Astrocyte (in vitro differentiated cells and primary cell): ENCODE measurements around the gene RAPGEF4. TPM values are rescaled to one million over a fixed set of nuclear protein-coding genes. Genes with fewer than 3 reads are reported as not detected.

ENCODE experiments used
- DNase-seq: peaks from one replicate; pipeline ENCODE4 v3.0.0-alpha.2; 2010; ENCODE audit warnings: low read depth
- FAIRE-seq: peaks from 2 replicates; lab custom pipeline; 2011; peaks lifted over from hg19 to GRCh38; lab: Jason Lieb, UNC
- H2AFZ ChIP-seq: 2 replicates; pipeline ENCODE4 v1.6.0; 2012; ENCODE audit warnings: low read depth, low read length, inconsistent platforms
- H3K27ac ChIP-seq: 2 replicates; pipeline ENCODE4 v1.5.1; 2011; ENCODE audit warnings: low read depth, low read length, inconsistent platforms
- H3K27me3 ChIP-seq: 2 replicates; pipeline ENCODE4 v1.6.0; 2011; ENCODE audit warnings: low read length, inconsistent platforms; ENCODE audit not compliant: insufficient read depth
- H3K36me3 ChIP-seq: 2 replicates; pipeline ENCODE4 v1.5.1; 2011; ENCODE audit warnings: low read length, inconsistent platforms; ENCODE audit not compliant: insufficient read depth
- H3K4me1 ChIP-seq: 2 replicates; pipeline ENCODE4 v1.5.1; 2011; ENCODE audit warnings: low read length, inconsistent platforms; ENCODE audit not compliant: insufficient read depth
- H3K4me2 ChIP-seq: 2 replicates; pipeline ENCODE4 v1.6.0; 2012; ENCODE audit warnings: low read length, inconsistent platforms
- H3K4me3 ChIP-seq: 2 replicates; pipeline ENCODE4 v1.5.1; 2011; ENCODE audit warnings: low read depth, mild to moderate bottlenecking, low read length, inconsistent platforms; ENCODE audit not compliant: insufficient read depth
- H3K79me2 ChIP-seq: 2 replicates; pipeline ENCODE4 v1.6.0; 2012; ENCODE audit warnings: mild to moderate bottlenecking, low read length, inconsistent platforms; ENCODE audit not compliant: insufficient read depth
- H3K9ac ChIP-seq: 2 replicates; pipeline ENCODE4 v1.6.0; 2012; ENCODE audit warnings: mild to moderate bottlenecking, low read length, inconsistent platforms
- H3K9me3 ChIP-seq: 2 replicates; pipeline ENCODE4 v1.5.1; 2012; ENCODE audit warnings: low read depth, mild to moderate bottlenecking, low read length, inconsistent platforms; ENCODE audit not compliant: insufficient read depth
- H4K20me1 ChIP-seq: 2 replicates; pipeline ENCODE4 v1.6.0; 2012; ENCODE audit warnings: low read length, inconsistent platforms; ENCODE audit not compliant: insufficient read depth
- H3K27ac Mint-ChIP-seq: one replicate; pipeline ENCODE4 v1.8.0; 2021; ENCODE audit warnings: mild to moderate bottlenecking, mixed read lengths; ENCODE audit not compliant: unreplicated experiment
- H3K27me3 Mint-ChIP-seq: one replicate; pipeline ENCODE4 v1.8.0; 2021; ENCODE audit warnings: low read depth, mixed read lengths; ENCODE audit not compliant: unreplicated experiment
- H3K36me3 Mint-ChIP-seq: one replicate; pipeline ENCODE4 v1.8.0; 2021; ENCODE audit warnings: low read depth, mixed read lengths; ENCODE audit not compliant: unreplicated experiment
- H3K4me1 Mint-ChIP-seq: one replicate; pipeline ENCODE4 v1.8.0; 2021; ENCODE audit warnings: low read depth, mixed read lengths; ENCODE audit not compliant: unreplicated experiment
- H3K4me3 Mint-ChIP-seq: one replicate; pipeline ENCODE4 v1.8.0; 2021; ENCODE audit warnings: mild to moderate bottlenecking, moderate library complexity, mixed read lengths; ENCODE audit not compliant: unreplicated experiment
- H3K9me3 Mint-ChIP-seq: one replicate; pipeline ENCODE4 v1.8.0; 2021; ENCODE audit warnings: mild to moderate bottlenecking, mixed read lengths; ENCODE audit not compliant: unreplicated experiment
- EZH2 ChIP-seq: IDR thresholded peaks from 2 replicates; pipeline ENCODE4 v1.6.1; 2012; ENCODE audit warnings: mild to moderate bottlenecking, low read length, inconsistent platforms; ENCODE audit not compliant: insufficient read depth
- total RNA-seq: library from RNA; stranded (reverse); gene quantifications from 2 replicates; pipeline ENCODE4 v1.2.1, GENCODE V29; 2021
- TF ChIP-seq, protein P1 (sequence below): IDR thresholded peaks from 2 replicates; pipeline ENCODE4 v1.5.1; 2011; ENCODE audit warnings: low read depth, mild to moderate bottlenecking, inconsistent platforms, low read length, moderate library complexity; ENCODE audit not compliant: insufficient read depth

The RAPGEF4 gene
- total RNA-seq, 1 donor from 2014 or later = 1.1 TPM

DNA sequence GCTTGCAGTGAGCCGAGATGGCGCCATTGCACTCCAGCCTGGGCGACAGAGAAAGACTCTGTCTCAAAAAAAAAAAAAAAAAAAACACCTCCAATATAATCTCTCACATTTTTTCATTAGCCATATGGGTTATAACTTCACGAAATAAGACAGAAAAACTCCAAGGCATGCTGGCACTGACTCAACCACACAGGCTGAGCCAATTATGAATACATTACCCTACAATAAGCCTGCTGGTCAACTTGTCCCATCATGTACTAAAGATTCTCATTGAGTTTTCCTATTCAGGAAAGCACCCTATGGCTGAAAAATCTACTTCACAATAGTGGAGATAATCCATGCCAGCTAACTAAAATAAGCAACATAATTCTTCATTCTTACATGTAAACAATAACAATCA is 327.2 kb downstream of the RAPGEF4 start:
- H3K27ac ChIP-seq = no peak overlapping the region
- H4K20me1 ChIP-seq = no peaks in the 10 kb centered on the region
- peaks cover 6% of the 10 kb centered on the region for H3K9me3 ChIP-seq
- H3K36me3 ChIP-seq = no peaks in the 10 kb centered on the region
- H3K27me3 ChIP-seq = no peaks in the 10 kb centered on the region
- H3K4me1 ChIP-seq = no peaks in the 10 kb centered on the region
- no peak for TF ChIP-seq EZH2
- TF ChIP-seq, protein P1, sequence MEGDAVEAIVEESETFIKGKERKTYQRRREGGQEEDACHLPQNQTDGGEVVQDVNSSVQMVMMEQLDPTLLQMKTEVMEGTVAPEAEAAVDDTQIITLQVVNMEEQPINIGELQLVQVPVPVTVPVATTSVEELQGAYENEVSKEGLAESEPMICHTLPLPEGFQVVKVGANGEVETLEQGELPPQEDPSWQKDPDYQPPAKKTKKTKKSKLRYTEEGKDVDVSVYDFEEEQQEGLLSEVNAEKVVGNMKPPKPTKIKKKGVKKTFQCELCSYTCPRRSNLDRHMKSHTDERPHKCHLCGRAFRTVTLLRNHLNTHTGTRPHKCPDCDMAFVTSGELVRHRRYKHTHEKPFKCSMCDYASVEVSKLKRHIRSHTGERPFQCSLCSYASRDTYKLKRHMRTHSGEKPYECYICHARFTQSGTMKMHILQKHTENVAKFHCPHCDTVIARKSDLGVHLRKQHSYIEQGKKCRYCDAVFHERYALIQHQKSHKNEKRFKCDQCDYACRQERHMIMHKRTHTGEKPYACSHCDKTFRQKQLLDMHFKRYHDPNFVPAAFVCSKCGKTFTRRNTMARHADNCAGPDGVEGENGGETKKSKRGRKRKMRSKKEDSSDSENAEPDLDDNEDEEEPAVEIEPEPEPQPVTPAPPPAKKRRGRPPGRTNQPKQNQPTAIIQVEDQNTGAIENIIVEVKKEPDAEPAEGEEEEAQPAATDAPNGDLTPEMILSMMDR = no peak
- no peaks in the 10 kb centered on the region for H3K27me3 Mint-ChIP-seq
- H2AFZ ChIP-seq = no peak overlapping the region
- H3K79me2 ChIP-seq = no peaks in the 10 kb centered on the region
- no peak for DNase-seq
- no peak overlapping the region for H3K4me2 ChIP-seq
- FAIRE-seq = no peak
- no peaks in the 10 kb centered on the region for H3K36me3 Mint-ChIP-seq
- no peak overlapping the region for H3K4me3 Mint-ChIP-seq
- no peak overlapping the region for H3K4me3 ChIP-seq
- H3K27ac Mint-ChIP-seq = no peak overlapping the region
- H3K9me3 Mint-ChIP-seq = peaks cover 5% of the 10 kb centered on the region
- peaks cover 7% of the 10 kb centered on the region for H3K4me1 Mint-ChIP-seq
- no peak overlapping the region for H3K9ac ChIP-seq

DNA sequence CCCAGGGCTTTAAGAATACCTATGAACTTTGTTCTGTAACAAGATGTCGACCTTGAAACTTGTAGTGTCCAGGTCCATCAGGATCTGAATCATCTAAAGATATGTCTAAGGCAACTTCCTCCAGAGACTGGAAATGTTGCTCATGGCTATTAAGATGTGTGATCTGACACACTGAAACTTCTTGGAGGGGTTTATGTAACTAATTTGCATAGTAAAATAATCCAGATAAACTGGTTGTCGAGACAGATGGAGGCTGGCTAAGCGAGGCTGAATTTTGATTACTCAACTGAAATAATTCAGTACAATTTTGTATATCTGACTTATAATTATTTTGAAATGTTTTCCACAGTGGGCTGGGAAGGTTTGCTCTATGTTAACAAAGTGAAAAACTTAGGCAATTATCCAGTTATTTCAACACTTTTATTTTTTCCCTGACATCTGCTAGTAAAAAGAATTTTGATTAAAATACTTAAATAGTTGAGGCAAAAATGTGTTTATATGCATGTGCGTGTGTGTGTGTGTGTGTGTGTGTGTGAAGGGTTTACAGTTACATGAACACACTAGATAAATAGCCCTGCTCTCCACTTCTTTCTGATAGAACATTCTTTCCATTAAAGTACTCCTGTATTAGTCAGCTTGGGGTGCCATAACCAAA is 328.6 kb downstream of the RAPGEF4 start:
- Histone ChIP-seq H3K4me2 (no peak overlapping the region), H3K36me3 (no peaks in the 10 kb centered on the region), H3K4me1 (no peaks in the 10 kb centered on the region), H3K4me3 (no peak overlapping the region), H3K9ac (no peak overlapping the region), H3K27me3 (no peaks in the 10 kb centered on the region), H3K79me2 (no peaks in the 10 kb centered on the region), H4K20me1 (no peaks in the 10 kb centered on the region), H3K27ac (no peak overlapping the region), H2AFZ (no peak overlapping the region), H3K9me3 (no peaks in the 10 kb centered on the region)
- Mint-ChIP-seq H3K27me3 (no peaks in the 10 kb centered on the region), H3K36me3 (no peaks in the 10 kb centered on the region), H3K4me1 (no peaks in the 10 kb centered on the region), H3K27ac (no peak overlapping the region), H3K9me3 (no peaks in the 10 kb centered on the region), H3K4me3 (no peak overlapping the region)
- DNase-seq (no peak), FAIRE-seq (no peak)
- TF ChIP-seq, protein P1 = no peak
- TF ChIP-seq EZH2 = no peak
